SK-N-SH (cell line): ENCODE data around the gene CASZ1. TPM values are rescaled to one million over a fixed set of nuclear protein-coding genes. Genes with fewer than 3 reads are reported as not detected.

Experiments used
- CTCF ChIA-PET: fragments of 300-600, 350-600 bp; formaldehyde crosslinking; extraction: SDS; loops from one replicate; lab custom pipeline; 2021; lab: Yijun Ruan, JAX
- POLR2A ChIA-PET: fragments of 350-600 bp; sonication (Branson Sonifier 250); formaldehyde crosslinking; extraction: SDS; loops from one replicate; lab custom pipeline; 2020; ENCODE audit warnings: antibody characterized with exemption, inconsistent platforms; lab: Yijun Ruan, JAX
- DNase-seq: peaks from one replicate; pipeline ENCODE4 v3.0.0; 2012
- H2AFZ ChIP-seq: fragments of 200-600 bp; sonication (generic); 2 replicates; pipeline ENCODE4 v1.8.1; 2016; ENCODE audit warnings: antibody characterized with exemption, mild to moderate bottlenecking, low read depth
- H3F3A ChIP-seq: fragments of 200-600 bp; sonication (generic); replicated peaks from 2 replicates; pipeline ENCODE3; 2016; ENCODE audit warnings: antibody characterized with exemption, mild to moderate bottlenecking; ENCODE audit not compliant: insufficient read depth
- H3K27ac ChIP-seq, 2 experiments: fragments of 200-500 bp in 1 of 2; fragments of 200-600 bp in 1 of 2; sonication (Bioruptor generic) in 1 of 2; sonication (generic), shearing (Covaris generic) in 1 of 2; 2 replicates each; pipeline versions ENCODE4 v1.5.1 to v1.6.1; 2014 to 2016; ENCODE audit warnings: low read depth in 2 of 2, inconsistent platforms in 1 of 2, low read length in 1 of 2, mild to moderate bottlenecking in 1 of 2, mixed read lengths in 1 of 2
- H3K27me3 ChIP-seq: fragments of 200-600 bp; sonication (generic), shearing (Covaris generic); 2 replicates; pipeline ENCODE4 v1.6.1; 2016; ENCODE audit warnings: mixed run types; ENCODE audit not compliant: insufficient read depth
- H3K36me3 ChIP-seq, 2 experiments: fragments of 200-500 bp in 1 of 2; fragments of 200-600 bp in 1 of 2; sonication (Bioruptor generic) in 1 of 2; sonication (generic) in 1 of 2; replicated peaks in 1 of 2; 2 replicates each; pipeline versions ENCODE3 to v1.5.1; 2014 to 2016; ENCODE audit warnings: low read length in 1 of 2, mild to moderate bottlenecking in 1 of 2; ENCODE audit not compliant: insufficient read depth in 2 of 2, control insufficient read depth in 1 of 2
- H3K4me1 ChIP-seq, 2 experiments: fragments of 200-500 bp in 1 of 2; fragments of 200-600 bp in 1 of 2; sonication (Bioruptor generic) in 1 of 2; sonication (generic), shearing (Covaris generic) in 1 of 2; 2 replicates each; pipeline versions ENCODE4 v1.5.1 to v1.6.1; 2014 to 2016; ENCODE audit warnings: low read depth in 1 of 2, low read length in 1 of 2, mixed run types in 1 of 2; ENCODE audit not compliant: insufficient read depth in 2 of 2, control insufficient read depth in 1 of 2
- H3K4me2 ChIP-seq: fragments of 200-600 bp; sonication (generic), shearing (Covaris generic); 2 replicates; pipeline ENCODE4 v1.6.1; 2017; ENCODE audit warnings: mixed run types
- H3K4me3 ChIP-seq, 2 experiments: fragments of 200-500 bp in 1 of 2; fragments of 200-600 bp in 1 of 2; sonication (Bioruptor generic) in 1 of 2; sonication (generic), shearing (Covaris generic) in 1 of 2; 2 replicates each; pipeline versions ENCODE4 v1.5.1 to v1.8.1; 2014 to 2016; ENCODE audit warnings: low read depth in 2 of 2, inconsistent platforms in 1 of 2, low read length in 1 of 2, mild to moderate bottlenecking in 1 of 2, mixed read lengths in 1 of 2, moderate library complexity in 1 of 2
- H3K79me2 ChIP-seq: fragments of 200-600 bp; sonication (generic); 2 replicates; pipeline ENCODE4 v1.8.1; 2017; ENCODE audit warnings: mild to moderate bottlenecking; ENCODE audit not compliant: insufficient read depth
- H3K9ac ChIP-seq: fragments of 200-600 bp; sonication (generic); 2 replicates; pipeline ENCODE4 v1.6.1; 2017; ENCODE audit warnings: mixed run types
- H3K9me2 ChIP-seq: fragments of 200-600 bp; sonication (generic); 2 replicates; pipeline ENCODE4 v1.6.1; 2017; ENCODE audit warnings: mixed run types
- H3K9me3 ChIP-seq: fragments of 200-600 bp; sonication (generic); 2 replicates; pipeline ENCODE4 v1.6.1; 2017; ENCODE audit warnings: mixed run types, mild to moderate bottlenecking, moderate library complexity
- H4K20me1 ChIP-seq: fragments of 200-600 bp; sonication (generic); 2 replicates; pipeline ENCODE4 v1.6.1; 2017; ENCODE audit warnings: mild to moderate bottlenecking, mixed run types; ENCODE audit not compliant: insufficient read depth
- CTCF ChIP-seq: fragments of 200-600 bp; sonication (generic); IDR thresholded peaks from 2 replicates; pipeline ENCODE4 v1.6.1; 2017; ENCODE audit warnings: antibody characterized with exemption, mild to moderate bottlenecking, moderate library complexity
- EP300 ChIP-seq, 2 experiments: IDR thresholded peaks; 2 replicates each; pipeline versions ENCODE4 v1.4.0 to v1.6.1; 2012; ENCODE audit warnings: borderline replicate concordance in 1 of 2, low read depth in 1 of 2, low read length in 1 of 2
- EZH2phosphoT487 ChIP-seq: fragments of 200-600 bp; sonication (generic); IDR thresholded peaks from 2 replicates; pipeline ENCODE4 v1.6.1; 2017; ENCODE audit warnings: low read depth, mixed run types, mild to moderate bottlenecking, antibody characterized with exemption, moderate library complexity, borderline replicate concordance
- FOXM1 ChIP-seq: IDR thresholded peaks from 2 replicates; pipeline ENCODE4 v1.4.0; 2012; ENCODE audit warnings: low read depth, mild to moderate bottlenecking
- GABPA ChIP-seq: IDR thresholded peaks from 2 replicates; pipeline ENCODE4 v1.4.0; 2012; ENCODE audit warnings: low read depth, mild to moderate bottlenecking
- JUND ChIP-seq: IDR thresholded peaks from 2 replicates; pipeline ENCODE4 v1.4.0; 2012
- MAX ChIP-seq: IDR thresholded peaks from 2 replicates; pipeline ENCODE4 v1.4.0; 2012; ENCODE audit warnings: low read depth
- MXI1 ChIP-seq: IDR thresholded peaks from 2 replicates; pipeline ENCODE4 v1.6.1; 2012; ENCODE audit warnings: mild to moderate bottlenecking, low read depth, low read length, improper control_type of control experiment
- RAD21 ChIP-seq: IDR thresholded peaks from 2 replicates; pipeline ENCODE4 v1.6.1; 2012; ENCODE audit warnings: mild to moderate bottlenecking, low read length
- USF1 ChIP-seq: IDR thresholded peaks from 2 replicates; pipeline ENCODE4 v1.4.0; 2012; ENCODE audit warnings: low read depth, borderline replicate concordance
- ZBTB33 ChIP-seq: IDR thresholded peaks from 2 replicates; pipeline ENCODE4 v1.4.0; 2012; ENCODE audit warnings: low read depth, borderline replicate concordance
- WGBS: methylation state at CpG from one replicate; pipeline ENCODE4 v1.1.6; 2017; ENCODE audit warnings: low lambda C conversion rate; 5-methylcytosine and 5-hydroxymethylcytosine counted together
- polyA plus RNA-seq, 3 experiments: library from polyadenylated mRNA; depleted of rRNA; stranded (reverse); fragments of >200 nt; gene quantifications; 2 replicates each; pipeline ENCODE4 v1.2.3, GENCODE V29; 2012

Gene CASZ1
- polyA plus RNA-seq, 1 of the 3 experiments (the other 2 are of a cell fraction): 0.51 TPM

- Histone ChIP-seq H3K36me3 (no peaks in the 10 kb centered on the region), H3K4me2 (no peak overlapping the region), H3K4me1 (peaks cover 0 to 16% of the 10 kb centered on the region in 2 experiments; a peak in 1 of 4 replicates), H3F3A (no peaks in the 10 kb centered on the region), H3K9ac (no peak overlapping the region), H3K9me2 (no peaks in the 10 kb centered on the region), H3K79me2 (no peaks in the 10 kb centered on the region), H3K27ac (no peak overlapping the region), H3K4me3 (no peak overlapping the region), H3K27me3 (no peaks in the 10 kb centered on the region), H4K20me1 (no peaks in the 10 kb centered on the region), H2AFZ (no peak overlapping the region), H3K9me3 (no peaks in the 10 kb centered on the region)
- ChIA-PET POLR2A (no interaction called here), CTCF (no interaction called here)
- 86% methylated on average over 19 of the region's 30 CpGs for WGBS
- no peak for DNase-seq
- TF ChIP-seq MXI1 (no peak), JUND (no peak), EZH2phosphoT487 (no peak), MAX (no peak), GABPA (no peak), USF1 (no peak), ZBTB33 (no peak), FOXM1 (no peak), CTCF (no peak), RAD21 (no peak), EP300 (IDR thresholded peaks at IDR 0.05; ENCODE audit: borderline replicate concordance in 1 of 2, low read depth in 1 of 2, low read length in 1 of 2) (no peak)
Measured at GRCh38 chr1:10649517-10650201, 146.8 kb downstream of the CASZ1 start.
